Stimulated activated CD8-positive, alpha-beta memory T cell treated with anti-CD3 and anti-CD28 coated beads, Interleukin-7, amount 100 ng/mL, for 48 hours (primary cell): Measurements from ENCODE around the gene HCAR2.
"Not testable (repeated sequence)": the region's sequence is repeated elsewhere in the genome, so short reads cannot be mapped to it uniquely, and the experiment has no call there.

Experiments
- DNase-seq, 2 donors: peaks; one replicate each; pipeline ENCODE4 v3.0.0-alpha.2; 2020; ENCODE audit warnings: low read depth in 1 of 2; ENCODE audit errors: extremely low read depth in 1 of 2

The HCAR2 gene

GRCh38 chr12:122721057-122721545 lies 17.9 kb upstream of the HCAR2 start:
- no peak for DNase-seq

- not testable (repeated sequence) for DNase-seq
These were observed 13.5 kb upstream of the HCAR2 start, which contains the start of gene HCAR3 for GRCh38 chr12:122716658-122717057. Gene HCAR3 (minus strand): TSS chr12:122716811. CDS start chr12:122716737, 74 bp downstream.

GRCh38 chr12:122715211-122715610 lies 12.1 kb upstream of the HCAR2 start:
- not testable (repeated sequence) for DNase-seq

GRCh38 chr12:122713491-122714188 lies 10.5 kb upstream of the HCAR2 start:
- DNase-seq, result not testable (repeated sequence)

GRCh38 chr12:122711266-122711665 lies 8.1 kb upstream of the HCAR2 start:
- DNase-seq, result not testable (repeated sequence)

GRCh38 chr12:122710341-122710740 lies 7.2 kb upstream of the HCAR2 start:
- not testable (repeated sequence) for DNase-seq

- DNase-seq, result not testable (repeated sequence)
These were observed 6.1 kb upstream of the HCAR2 start for GRCh38 chr12:122709287-122709686.

- DNase-seq, result not testable (repeated sequence)
These were observed 684 bp upstream of the HCAR2 start for GRCh38 chr12:122703841-122704240.

- not testable (repeated sequence) for DNase-seq
These were observed 1.7 kb downstream of the HCAR2 start for GRCh38 chr12:122701481-122701880.

GRCh38 chr12:122700038-122700710 lies 3.0 kb downstream of the HCAR2 start:
- not testable (repeated sequence) for DNase-seq

GRCh38 chr12:122696922-122697321 lies 6.2 kb downstream of the HCAR2 start:
- not testable (repeated sequence) for DNase-seq

- no peak for DNase-seq
These were observed 11.6 kb downstream of the HCAR2 start for GRCh38 chr12:122691566-122691965.

GRCh38 chr12:122688291-122688690 lies 14.9 kb downstream of the HCAR2 start:
- DNase-seq, result no peak

GRCh38 chr12:122687086-122687485 lies 16.1 kb downstream of the HCAR2 start:
- DNase-seq, result no peak

- DNase-seq, result no peak
These were observed 16.6 kb downstream of the HCAR2 start for GRCh38 chr12:122686538-122686937.

- DNase-seq, result no peak
These were observed 18.8 kb downstream of the HCAR2 start for GRCh38 chr12:122684297-122684813.

- no peak for DNase-seq
These were observed 21.3 kb downstream of the HCAR2 start for GRCh38 chr12:122681814-122682213.

GRCh38 chr12:122680989-122681388 lies 22.2 kb downstream of the HCAR2 start:
- not testable (repeated sequence) for DNase-seq

- not testable (repeated sequence) for DNase-seq
These were observed 26.4 kb downstream of the HCAR2 start for GRCh38 chr12:122676781-122677180.

- DNase-seq, result not testable (repeated sequence)
These were observed 27.1 kb downstream of the HCAR2 start for GRCh38 chr12:122676015-122676414.

- no peak for DNase-seq
These were observed 30.6 kb downstream of the HCAR2 start for GRCh38 chr12:122672515-122672914.
